NCI-H2171 (cell line): ENCODE results near the gene DGCR6.
"Not testable (repeated sequence)": the region's sequence is repeated elsewhere in the genome, so short reads cannot be mapped to it uniquely, and the experiment has no call there.

Experiments used
- DNase-seq: peaks from one replicate; lab custom pipeline; 2025; lab: John Stamatoyannopoulos, UW

The DGCR6 gene

DNA sequence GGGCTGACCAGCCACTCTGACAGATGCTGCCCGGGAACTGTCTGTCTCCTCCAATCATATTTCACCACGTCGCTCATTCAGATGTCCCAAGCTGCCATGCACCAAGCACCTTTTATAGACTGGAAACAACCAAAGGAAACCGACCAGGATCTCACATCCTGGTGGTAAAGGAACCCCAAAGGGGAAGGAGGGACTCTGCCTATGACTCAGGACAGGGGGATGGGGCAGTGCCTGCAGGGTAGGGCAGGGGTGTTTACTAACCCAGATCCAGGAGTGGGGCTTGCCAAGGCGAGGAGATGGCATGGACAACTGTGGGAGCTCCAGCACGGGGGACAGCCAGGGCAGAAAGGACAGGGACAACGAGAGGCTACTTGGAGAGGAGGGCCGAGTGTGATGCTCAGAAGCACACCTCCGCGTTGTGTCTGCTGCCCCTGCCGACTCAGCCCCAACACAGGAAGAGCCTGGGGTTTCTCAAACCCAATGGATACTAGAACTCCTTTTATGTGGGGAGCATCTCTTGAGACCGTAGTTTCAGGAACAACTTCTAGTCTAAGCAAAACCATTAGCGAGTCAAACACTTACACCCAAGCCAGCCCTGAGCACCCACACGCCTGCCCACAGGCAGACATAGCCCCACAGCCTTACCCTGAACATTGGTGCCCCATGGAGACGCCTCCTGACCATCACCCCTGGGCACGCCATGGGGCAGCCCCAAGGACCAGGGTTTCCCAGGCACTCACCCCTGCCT, 26.0 kb downstream of the DGCR6 start:
- DNase-seq = no peak

DNA sequence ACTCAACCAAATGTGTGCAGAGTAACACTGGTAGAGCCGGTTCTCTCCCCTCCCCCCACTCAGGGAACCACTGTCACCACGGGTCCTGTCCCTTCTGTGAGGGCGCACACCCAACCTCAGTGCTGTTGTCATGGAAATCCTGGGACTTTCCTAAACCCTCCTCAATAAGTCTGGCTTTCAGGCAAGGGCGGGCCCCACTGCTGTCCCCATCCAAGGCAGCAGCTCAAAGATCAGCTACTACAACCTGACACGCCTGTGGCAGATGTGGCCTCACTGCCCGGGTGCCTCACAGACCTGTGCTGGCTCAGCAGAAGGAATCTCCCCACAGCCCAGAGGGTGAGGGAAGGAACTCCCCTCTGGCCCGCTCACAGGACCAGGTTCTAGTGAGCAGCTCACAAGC, 27.8 kb downstream of the DGCR6 start:
- no peak for DNase-seq

DNA sequence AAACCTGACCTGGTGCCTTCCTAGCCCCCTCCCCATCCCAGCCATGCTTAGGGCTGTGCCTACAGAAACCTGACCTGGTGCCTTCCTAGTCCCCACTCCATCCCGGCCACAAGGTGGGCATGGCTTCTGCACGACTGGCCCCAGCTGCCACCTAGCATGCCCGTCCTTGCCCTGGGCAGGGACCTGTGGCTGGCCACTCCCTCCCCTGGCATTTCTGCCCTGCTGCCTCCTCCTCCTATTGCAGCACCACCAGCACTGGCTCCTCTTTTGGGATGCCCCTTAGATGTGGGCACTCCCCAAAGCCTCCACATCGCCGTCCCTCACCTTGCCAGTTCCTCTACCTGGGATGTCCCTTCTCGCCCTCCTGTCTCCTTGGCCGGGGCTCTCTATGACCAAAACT, 28.6 kb downstream of the DGCR6 start:
- not testable (repeated sequence) for DNase-seq

DNA sequence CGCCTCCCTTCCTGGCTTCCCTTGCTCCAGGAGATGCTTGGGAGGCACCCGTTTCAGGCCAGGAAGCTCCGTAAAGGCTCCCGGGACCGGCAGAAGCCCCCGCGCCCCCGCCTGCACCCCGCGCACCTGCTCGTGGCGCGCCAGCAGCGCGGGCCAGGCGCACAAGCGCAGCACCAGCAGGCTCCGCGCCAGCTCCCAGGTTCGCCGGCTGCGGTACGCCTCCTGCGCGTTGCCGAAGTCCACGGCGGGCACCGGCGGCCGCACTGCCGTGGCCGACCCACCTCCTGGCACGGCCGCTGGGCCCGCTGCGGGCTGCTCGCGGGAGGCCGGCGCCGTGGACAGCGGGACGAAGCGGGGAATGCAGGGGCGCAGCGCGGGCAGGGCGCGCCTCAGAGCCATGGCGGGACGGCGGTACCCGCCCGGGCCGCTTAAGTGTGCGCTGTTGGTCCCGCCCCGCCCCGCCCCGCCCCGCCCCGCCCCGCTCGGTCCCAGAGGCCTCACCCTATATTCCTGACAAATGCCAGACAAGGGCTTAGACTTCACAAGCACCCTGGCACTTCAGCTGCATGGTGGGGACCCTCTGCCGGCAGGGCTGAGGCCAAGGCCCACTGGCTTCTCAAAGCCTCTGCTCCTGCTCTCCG, 29.9 kb downstream of the DGCR6 start, which contains the start of gene PRODH:
Gene PRODH (minus strand): TSS at position 405 of the 641 bp plus-strand sequence. CDS start 6 bp downstream, at position 399.
- DNase-seq = no peak

DNA sequence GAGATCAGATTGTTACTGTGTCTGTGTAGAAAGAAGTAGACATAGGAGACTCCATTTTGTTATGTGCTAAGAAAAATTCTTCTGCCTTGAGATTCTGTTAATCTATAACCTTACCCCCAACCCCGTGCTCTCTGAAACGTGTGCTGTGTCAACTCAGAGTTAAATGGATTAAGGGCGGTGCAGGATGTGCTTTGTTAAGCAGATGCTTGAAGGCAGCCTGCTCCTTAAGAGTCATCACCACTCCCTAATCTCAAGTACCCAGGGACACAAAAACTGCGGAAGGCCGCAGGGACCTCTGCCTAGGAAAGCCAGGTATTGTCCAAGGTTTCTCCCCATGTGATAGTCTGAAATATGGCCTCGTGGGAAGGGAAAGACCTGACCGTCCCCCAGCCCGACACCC, 32.6 kb downstream of the DGCR6 start:
- not testable (repeated sequence) for DNase-seq

DNA sequence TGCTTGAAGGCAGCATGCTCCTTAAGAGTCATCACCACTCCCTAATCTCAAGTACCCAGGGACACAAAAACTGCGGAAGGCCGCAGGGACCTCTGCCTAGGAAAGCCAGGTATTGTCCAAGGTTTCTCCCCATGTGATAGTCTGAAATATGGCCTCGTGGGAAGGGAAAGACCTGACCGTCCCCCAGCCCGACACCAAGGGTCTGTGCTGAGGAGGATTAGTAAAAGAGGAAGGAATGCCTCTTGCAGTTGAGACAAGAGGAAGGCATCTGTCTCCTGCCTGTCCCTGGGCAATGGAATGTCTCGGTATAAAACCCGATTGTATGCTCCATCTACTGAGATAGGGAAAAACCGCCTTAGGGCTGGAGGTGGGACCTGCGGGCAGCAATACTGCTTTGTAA, 41.0 kb downstream of the DGCR6 start:
- not testable (repeated sequence) for DNase-seq

DNA sequence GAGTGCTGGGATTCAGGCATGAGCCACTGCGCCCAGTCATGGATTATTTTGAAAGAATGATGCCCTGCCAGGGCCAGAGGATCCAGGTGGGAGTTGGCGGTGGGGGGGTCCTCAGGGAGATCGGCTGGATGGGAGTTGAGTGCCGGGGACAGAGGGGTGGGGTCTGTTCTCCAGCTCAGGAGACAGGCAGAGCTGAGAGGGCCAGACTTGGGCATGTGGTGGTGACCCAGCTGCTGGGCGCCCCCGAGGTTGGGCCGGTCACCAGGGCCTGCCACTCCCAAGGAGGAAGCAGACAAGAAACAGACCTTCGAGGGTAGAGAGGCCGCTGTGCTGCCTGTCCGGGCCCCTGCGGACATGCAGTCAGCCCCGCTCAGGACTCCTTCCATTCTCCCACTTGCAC, 41.8 kb downstream of the DGCR6 start:
- no peak for DNase-seq

DNA sequence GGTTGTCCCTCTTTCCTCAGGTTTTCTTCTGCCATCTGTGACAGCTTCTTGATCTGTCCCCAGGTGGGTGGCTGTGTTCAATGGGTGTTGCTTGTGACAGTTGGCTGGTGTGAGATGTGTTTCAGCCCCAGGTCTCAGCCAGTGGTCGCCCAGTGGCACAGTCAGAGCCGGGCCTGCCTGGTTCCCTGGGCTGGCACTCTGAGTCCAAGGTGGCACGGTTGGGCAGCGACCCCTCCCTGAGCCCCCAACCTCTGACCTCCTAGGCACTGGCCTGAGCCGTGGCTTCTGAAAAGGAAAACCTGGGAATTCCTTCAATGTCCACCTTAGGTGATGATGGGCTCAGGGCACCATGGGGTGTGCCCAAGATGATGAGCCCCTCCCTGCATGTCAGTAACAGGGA, 44.0 kb downstream of the DGCR6 start:
- no peak for DNase-seq

DNA sequence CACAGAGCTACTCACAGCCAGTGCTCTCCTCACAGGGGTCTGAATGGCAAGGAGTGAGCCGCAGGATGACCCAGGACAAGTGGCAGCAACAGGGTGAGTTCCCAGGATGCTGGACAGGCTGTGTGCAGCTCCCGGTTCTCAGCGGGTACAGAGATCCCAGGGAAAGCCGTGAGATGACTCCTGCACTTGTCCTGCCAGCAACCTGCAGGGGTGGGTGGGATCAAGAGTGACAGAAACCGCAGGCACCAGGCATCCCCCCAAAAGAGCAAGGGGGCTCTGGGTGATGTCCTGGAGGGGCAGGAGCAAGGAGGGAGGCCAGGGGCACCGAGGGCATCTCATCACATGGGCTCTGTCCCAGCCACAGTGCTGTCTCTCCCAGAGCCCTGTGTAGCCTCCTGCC, 45.9 kb downstream of the DGCR6 start:
- DNase-seq = no peak

DNA sequence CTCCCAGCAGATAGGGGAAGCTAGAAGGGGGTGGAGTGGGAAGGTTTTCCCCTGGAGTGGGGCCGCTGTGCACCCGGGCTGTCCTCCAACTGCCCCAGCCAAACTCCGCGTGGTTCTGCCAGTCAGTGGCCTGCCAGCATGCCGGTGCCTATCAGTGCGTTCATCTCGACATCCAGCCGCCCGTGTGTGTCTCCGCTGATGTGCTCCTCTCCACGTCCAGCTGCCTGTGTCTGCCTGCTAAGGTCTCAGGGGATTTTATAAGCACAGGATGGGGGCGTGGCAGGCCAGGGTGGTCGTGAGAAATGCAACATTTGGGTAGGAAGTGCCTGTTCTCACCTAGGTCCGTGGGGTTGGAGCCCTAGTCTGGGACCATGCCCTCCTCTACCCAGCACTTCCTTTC, 47.0 kb downstream of the DGCR6 start:
- DNase-seq = not testable (repeated sequence)

DNA sequence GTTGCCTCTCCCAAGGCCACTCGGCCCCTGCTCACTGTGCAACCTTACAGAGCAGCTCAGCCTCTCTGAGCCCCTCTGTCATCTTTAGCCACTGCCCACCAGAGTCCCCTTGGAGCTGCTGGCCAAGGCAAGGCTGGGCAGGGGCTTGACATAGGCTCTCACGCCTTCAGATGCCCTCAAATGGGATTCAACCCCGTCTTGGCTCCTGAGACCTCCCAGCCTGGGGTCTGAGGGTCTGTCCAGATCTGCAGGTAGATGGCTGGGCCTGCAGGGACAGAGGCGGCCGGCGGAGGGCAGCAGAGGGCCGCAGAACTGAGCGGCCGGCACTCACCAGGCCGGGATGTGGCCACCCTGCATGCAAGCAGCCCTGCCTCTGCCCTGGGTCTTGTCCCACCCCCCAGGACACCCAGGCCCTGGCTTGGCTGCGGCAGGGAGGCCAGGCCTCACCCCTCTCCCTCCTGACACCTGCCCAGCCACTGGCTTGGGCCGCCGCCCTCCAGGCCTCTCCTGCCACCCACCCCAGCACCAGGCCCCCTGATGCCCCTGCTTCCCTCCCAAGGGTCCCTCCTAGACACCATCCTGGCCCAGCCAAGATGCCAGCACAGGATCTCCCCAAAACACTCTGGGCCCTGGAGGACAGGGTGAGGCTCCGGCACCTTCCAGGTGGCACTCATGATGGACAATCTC, 48.3 kb downstream of the DGCR6 start:
- DNase-seq = not testable (repeated sequence)

DNA sequence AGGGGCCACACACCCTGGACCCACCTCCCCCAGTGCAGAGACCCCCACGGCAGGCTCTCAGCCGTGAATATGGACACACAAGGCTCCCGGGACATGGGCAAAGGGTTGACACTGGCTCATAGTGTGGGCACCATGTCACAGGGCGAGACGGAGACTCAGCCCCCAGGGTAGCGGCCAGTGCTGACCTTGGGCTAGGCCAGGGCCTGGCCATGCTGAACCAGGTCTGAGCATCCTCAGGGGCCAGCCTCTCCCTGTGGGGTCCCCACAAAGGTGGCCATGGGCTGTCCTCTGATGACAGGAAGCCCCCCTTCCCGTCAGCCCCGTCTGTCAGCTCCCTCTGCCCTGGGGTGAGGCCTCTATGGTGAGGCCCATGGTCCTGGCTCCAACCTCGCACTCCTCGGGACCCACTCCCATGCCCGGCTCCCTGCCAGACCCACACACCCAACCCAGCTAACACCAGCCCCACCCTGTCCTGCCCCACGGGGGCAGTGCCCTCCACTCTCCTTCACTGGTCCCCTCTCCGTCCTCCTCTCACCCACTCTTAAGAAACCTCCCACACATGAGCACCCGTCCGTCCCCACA, 49.0 kb downstream of the DGCR6 start:
- no peak for DNase-seq

DNA sequence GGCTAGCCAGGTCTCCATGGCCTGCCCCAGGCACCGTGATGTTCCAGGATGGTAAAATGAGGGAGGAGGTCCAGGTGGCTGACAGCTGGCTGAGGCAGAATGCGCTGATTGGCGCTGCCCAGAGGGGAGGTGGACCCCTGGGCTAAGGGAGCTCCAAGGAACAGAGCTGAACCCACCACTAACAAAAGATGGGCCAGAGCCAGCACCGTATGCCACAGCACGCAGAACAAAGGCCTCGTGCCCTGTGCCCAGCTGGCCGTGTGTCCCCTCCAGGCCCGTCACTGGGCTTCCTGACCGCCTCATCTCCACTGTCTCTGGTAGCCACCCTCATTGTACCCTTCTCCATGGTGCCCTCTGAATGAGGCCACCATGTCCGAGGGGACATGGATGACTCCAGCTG, 49.6 kb downstream of the DGCR6 start:
- DNase-seq = no peak

DNA sequence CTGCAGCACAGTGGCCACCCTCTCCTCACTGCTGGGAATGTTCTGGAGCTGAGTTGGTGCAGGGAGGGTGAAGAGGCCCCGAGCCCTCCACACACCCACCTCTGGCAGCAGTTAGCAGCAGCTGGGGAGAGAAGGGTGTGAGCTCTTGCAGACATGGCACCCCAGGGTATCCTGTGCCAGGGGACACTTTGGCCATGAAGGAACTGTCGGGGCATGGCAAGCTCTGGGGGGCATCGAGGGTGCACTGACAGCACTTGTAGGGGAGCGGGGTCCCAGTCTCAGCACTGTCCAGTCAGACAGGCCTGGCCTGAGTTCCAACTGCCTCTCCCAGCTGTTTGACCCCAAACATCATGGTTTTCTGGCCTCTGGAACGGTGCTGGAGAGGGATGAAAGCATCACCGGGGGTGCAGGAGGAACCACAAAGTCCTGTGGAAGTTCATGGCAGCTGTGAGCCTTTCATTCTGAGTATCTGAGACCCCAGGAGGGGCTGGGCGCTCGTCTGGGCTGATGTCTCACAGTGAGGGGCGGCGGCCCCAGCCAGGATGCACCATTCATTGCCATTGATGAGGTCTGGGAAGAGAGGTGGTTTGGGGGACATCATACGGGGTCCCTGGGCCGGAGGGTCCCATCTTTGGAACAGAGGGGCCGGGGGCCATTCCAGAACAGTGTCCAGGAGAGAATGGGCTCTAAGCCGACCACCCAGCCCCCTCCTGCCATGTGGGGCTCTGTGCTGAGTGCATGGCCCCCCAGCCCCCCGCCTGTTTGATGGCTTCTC, 50.2 kb downstream of the DGCR6 start:
- not testable (repeated sequence) for DNase-seq

DNA sequence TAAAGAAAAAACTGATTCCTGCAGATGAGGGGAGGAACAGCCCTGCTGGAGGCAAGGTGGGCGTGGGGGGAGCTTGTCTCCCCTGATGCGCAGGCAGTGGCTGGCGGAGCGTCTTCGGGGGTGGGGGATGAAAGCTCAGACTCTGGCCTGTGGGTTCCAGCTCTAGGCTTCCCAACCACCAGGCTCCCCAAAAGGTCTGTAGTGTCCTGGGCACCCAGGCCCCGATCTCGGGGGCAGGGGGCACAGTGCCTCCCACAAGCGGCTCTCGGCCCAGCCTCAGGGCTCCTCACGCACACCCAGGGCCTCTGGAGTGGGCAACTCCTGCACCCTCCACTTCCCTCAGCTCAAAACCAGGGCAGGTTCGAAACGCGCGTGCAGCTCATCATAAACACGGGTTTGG, 50.8 kb downstream of the DGCR6 start:
- DNase-seq = not testable (repeated sequence)

DNA sequence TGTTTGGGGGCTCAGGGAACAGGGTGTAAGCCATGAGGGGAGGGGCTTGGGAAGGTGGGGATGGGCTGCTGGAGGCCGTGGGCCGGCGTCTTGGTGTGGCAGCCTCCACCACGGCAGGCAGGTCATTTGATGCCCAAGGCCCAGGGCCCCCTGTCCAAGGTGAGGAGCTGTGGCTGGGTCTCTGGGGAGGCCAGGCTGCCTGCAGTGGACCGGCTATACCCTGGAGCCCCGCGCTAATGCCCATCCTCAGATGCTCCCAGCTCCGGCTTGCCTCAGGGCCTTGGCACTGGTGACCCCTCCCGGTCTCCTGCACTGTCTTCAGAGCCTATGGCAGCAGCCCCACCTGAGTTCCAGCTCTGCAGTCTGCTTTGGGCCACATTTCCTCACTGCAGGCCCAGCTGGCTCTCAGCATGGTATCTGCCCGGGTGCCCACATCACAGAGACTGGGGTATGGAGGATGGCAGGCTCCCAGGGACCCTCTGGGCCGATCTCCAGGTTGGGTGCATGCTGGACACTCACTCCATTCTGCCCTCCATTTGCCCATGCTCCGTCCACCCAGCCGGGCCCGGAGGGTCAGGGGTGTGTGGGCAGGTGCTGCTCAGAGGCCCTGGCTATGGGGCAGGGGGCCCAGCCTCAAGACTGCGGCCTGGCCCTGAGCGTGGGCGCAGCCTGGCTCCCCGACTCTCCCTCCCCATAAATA, 51.7 kb downstream of the DGCR6 start:
- not testable (repeated sequence) for DNase-seq

DNA sequence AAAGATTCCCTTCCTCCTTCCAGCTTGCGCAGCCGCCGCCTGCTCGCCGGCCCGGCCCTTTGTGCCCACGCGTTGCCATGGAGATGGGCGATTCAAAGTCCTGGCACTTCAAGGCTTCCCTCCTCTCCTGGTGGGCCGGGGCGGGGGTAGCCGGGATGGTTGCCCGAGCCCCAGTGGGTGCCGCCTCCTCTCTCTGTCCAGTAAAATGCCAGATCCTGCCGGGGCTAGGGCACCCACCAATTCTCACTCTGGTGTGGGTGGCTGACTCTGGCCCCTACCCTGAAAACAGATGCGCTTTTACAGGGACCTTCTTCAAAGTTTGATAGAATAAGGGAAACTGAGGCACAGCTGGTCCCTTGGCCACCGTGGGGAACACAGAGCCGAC, 52.2 kb downstream of the DGCR6 start:
- not testable (repeated sequence) for DNase-seq

DNA sequence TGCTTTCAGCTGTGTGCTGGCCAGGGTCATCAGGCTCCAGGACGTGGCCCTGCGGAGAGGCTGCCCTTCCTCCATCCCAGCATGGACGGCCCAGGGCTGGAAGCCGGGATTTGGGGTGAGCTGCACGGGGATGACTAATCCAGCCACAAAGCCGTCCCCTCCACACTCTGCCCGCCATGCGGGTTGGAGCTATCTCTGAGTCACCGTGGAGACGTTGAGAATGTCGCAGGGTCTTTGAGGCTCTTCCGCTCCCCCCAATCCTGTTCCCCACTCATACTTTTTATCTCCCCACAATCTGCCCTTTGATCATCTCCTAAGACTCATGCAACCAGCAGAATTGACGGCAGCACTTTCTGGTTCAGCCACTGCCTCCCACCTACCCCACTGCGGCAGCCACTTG, 52.6 kb downstream of the DGCR6 start:
- DNase-seq = not testable (repeated sequence)

DNA sequence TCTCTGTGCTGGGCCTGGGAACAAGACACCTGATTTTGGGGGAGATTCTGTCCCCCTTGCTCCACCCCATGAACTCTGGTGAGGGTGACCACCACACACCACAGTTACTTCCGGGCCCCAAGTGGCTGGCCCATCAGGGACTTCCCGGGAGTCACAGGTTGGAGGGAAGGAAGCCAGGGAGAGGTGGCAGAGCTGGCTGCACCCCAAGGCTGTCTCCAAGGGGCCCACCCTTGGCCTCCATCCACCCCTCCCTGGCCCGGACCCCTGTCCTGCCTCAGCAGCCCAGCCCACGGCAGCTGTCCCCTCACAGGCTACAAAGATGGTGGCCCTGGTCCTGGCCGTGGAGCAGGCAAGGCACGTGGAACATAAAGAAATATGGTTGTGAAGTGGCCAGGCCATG, 53.1 kb downstream of the DGCR6 start:
- not testable (repeated sequence) for DNase-seq

DNA sequence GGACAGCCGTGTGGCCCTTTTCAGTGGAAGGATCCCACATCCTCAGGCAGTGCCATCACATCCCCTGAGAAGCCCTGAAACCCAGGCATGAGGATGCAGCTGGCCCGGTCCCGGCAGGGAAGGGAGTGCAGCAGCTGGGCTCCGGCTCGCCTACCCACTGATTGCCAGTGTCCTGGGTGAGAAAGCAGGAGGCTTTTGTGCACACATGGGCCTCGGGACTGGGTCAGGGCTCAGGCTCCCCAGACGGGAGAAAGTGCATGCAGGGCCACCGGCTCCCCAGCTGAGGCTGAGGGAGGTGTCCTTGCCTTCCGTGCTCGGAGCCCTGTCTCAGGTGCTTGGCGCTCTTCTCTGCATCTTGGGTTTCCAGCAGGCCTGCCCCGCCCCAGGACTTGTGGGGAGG, 53.6 kb downstream of the DGCR6 start:
- not testable (repeated sequence) for DNase-seq

DNA sequence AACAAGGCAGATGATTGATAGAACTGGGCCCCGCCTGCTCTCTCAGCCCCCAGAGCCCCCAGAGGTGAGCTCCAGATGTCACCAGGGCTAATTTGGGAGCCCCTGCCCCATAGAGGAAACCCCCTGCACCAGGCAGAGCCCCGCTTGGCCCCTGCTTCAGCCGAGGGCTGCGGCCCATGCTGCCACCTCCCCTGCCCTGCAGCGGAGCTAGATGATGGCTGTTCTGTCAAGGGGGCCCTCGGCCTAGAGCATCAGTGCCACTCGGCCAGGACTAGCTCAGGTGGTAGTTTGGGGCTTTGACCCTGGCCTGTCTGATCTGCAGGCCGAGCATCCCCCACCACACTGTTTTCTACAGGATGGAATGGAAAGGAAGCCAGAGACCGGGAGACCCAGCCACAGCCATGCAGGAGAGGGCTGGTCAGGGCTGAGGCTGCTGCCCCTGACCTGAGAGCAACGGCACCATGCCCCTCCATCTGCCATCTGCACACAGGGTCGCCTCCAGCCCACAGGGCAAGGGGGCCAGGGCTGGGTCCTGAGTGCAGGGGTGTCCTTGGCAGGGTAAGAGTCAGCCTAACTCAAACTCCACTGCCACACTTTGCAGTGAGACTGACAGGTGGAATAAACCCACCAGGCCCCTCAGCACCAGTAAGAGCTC, 54.2 kb downstream of the DGCR6 start:
- DNase-seq = not testable (repeated sequence)
